Astrocyte of the spinal cord (primary cell): ENCODE results near the gene RPS6KA2.
"Not testable (repeated sequence)": the region's sequence is repeated elsewhere in the genome, so short reads cannot be mapped to it uniquely, and the experiment has no call there.

Experiments used
- DNase-seq: peaks from one replicate; pipeline ENCODE4 v3.0.0; 2011; ENCODE audit warnings: low read depth, low spot score
- H3K4me3 ChIP-seq: 2 replicates; pipeline ENCODE4 v1.5.1; 2011; ENCODE audit warnings: low read depth, mild to moderate bottlenecking, low read length, moderate library complexity
- in situ Hi-C: cut with HindIII; loops from 2 replicates; pipeline ENCODE4 v1.10.0; 2017; ENCODE audit warnings: low sequenced_read_pairs
- TF ChIP-seq, protein P1 (sequence below): IDR thresholded peaks from 2 replicates; pipeline ENCODE4 v1.5.1; 2012; ENCODE audit warnings: low read depth, mild to moderate bottlenecking, low read length, inconsistent platforms

The RPS6KA2 gene

DNA sequence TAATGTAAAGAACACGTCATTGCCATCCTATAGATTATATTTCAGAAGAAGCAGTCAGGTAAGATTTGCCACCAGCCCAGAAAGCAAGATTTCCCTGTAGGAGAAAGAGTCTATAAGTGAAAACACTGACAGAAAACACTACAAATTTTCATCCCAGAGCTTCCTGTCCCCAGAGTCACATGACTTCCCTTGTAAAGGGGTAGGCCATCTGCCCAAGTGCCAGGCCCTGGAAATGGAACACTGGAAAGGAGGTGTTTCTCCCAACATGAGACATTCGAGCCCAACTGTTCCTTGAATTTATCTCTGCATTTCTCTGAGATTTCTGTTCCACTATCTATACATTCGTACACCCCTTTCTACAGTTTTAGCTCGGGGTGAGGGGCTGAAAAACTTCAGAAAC, 87.5 kb downstream of the RPS6KA2 start:
- DNase-seq = no peak
- in situ Hi-C loops = no loop called here
- H3K4me3 ChIP-seq = no peak overlapping the region
- TF ChIP-seq, protein P1, sequence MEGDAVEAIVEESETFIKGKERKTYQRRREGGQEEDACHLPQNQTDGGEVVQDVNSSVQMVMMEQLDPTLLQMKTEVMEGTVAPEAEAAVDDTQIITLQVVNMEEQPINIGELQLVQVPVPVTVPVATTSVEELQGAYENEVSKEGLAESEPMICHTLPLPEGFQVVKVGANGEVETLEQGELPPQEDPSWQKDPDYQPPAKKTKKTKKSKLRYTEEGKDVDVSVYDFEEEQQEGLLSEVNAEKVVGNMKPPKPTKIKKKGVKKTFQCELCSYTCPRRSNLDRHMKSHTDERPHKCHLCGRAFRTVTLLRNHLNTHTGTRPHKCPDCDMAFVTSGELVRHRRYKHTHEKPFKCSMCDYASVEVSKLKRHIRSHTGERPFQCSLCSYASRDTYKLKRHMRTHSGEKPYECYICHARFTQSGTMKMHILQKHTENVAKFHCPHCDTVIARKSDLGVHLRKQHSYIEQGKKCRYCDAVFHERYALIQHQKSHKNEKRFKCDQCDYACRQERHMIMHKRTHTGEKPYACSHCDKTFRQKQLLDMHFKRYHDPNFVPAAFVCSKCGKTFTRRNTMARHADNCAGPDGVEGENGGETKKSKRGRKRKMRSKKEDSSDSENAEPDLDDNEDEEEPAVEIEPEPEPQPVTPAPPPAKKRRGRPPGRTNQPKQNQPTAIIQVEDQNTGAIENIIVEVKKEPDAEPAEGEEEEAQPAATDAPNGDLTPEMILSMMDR = no peak

DNA sequence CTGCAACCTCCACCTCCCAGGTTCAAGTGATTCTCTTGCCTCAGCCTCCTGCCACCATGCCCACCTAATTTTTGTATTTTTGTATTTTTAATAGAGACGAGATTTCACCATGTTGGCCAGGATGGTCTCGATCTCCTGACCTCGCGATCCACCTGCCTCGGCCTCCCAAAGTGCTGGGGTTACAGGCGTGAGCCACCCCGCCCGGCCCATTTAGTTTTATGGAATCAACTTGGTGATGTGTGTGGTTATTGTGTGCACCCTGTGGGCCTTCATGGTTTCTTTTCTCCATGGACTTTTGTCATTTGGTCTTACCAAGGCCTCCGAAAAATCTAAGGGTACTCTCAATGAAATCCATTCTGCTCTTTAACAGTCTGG, 88.1 kb downstream of the RPS6KA2 start:
- DNase-seq, H3K4me3 ChIP-seq, in situ Hi-C loops: not testable (repeated sequence)

DNA sequence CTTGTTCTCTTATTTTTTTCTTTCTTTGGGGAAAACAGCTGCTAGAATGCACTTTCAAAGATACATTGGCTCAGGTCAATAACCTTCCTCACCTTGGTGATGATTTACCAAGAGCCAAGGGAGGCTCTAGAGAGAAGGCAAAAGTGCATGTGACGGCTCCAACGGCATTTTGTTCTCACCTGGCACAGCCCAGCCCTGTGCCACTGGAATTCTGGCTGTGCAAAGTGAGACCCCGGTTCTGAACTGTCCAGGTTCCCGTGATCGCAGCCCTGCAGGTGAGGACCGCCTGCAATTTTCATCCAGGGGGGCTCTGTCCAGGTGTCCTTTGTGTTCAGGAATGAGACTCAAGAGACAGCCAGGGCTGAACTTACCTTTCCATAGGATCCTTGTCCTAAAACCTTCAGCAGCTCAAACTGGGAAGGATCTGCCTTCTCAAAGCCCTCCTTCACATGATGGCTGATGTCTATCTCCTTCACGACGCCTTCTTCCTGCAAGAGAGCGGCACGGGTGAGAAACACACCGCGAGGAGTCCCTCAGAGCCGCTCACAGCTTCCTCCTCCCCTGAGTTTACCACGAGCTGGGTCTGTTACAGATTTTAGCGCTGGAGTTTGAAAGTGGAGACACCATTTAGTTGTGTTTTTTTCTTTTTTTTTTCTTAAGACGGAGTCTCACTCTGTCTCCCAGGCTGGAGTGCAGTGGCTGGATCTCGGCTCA, 88.6 kb downstream of the RPS6KA2 start:
- TF ChIP-seq, protein P1 = no peak
- in situ Hi-C loops = no loop called here
- no peak for DNase-seq
- no peak overlapping the region for H3K4me3 ChIP-seq

DNA sequence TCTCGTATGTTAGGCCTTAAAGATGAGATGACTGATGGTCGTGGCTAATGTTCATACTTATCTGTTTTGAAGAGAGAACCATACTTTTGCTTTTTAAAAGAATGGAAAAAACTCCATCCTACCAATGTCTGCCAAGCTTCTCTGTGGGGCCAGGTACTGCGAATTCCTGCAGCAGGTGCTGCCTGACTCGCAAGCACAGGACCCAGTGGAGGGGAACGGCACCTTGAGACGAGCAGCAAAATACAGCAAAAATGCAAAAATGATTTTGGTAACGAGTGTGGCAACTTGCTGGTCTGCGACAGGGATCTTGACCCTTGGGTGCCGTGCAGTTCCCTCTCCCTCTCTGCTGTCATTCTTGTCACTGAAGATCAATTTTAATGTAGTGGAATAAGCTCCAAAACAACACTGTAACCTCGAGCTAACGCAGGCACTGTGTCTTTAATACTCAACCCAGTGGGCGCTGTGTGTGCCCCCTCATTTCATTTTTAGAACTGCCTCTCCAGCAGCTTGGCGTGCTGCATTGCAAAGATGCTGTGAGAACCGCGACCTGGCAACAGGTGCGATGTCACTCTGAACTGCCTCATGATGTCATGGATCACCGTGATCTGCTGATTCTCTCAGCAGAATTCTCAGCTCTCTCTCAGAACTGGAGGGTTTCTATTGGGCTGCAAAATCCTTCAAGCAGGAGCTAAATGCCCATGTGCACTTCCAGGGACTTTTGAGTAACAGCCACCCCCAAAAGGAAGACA, 92.2 kb downstream of the RPS6KA2 start:
- no peak for DNase-seq
- H3K4me3 ChIP-seq = no peak overlapping the region
- TF ChIP-seq, protein P1 = no peak
- in situ Hi-C loops = no loop called here

DNA sequence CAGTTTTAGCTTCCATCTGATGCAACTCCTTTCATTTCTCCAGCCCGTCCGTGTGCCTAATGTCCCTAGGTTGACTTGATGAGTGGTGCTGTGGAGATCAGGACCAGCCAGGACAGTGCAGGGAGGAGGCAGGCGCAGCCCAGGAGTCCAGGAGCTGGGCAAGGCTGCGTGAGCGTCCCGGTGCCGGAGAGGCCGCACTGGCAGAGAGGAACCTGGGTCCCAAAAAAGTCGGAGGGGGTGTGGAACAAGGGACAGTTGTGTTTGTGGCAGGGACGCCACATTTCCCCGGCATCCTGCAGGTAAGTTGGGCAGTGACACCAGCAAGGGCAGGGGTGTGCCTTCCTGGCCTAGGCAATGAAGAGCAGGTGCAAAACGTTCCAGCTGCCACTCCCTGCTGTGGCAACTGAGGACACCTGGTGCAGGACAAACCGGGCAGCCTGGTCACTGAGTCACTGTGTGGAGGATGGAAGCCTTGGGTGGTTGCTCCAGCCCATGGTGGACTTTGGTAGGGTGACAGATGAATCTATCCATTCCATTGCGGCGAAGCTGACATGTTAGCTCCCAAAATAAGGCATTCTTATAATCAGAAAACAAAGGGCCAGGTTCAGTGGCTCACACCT, 93.7 kb downstream of the RPS6KA2 start:
- DNase-seq = no peak
- H3K4me3 ChIP-seq = no peak overlapping the region
- TF ChIP-seq, protein P1 = no peak
- in situ Hi-C loops = no loop called here

DNA sequence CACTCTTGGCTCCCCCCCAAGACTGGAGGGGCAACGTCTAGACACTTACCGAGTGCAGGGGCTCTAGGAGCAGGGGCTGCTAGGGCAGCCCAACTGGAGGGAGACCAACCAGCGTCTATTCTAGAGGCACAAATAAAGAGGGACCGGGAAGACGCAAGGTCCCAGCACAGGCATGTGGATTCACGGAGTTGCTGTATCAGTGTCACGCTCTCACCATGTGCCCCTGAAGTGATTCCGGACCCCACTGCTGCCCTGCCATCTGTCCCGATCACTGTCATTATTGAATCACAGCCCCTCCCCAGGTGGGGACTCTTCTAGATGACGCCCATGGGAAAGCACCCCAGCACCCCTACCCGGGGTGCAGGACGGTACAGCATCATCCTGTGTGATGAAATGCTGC, 94.7 kb downstream of the RPS6KA2 start:
- H3K4me3 ChIP-seq = no peak overlapping the region
- no peak for DNase-seq
- TF ChIP-seq, protein P1 = no peak
- in situ Hi-C loops = no loop called here
